LNCAP (cell line): ENCODE measurements around the gene AFAP1.

Source experiments
- TF ChIP-seq, protein P1 (sequence below): fragments of 450-650 bp; IDR thresholded peaks from 2 replicates; pipeline ENCODE4 v1.5.1; 2017; ENCODE audit warnings: mild to moderate bottlenecking

AFAP1 gene

DNA sequence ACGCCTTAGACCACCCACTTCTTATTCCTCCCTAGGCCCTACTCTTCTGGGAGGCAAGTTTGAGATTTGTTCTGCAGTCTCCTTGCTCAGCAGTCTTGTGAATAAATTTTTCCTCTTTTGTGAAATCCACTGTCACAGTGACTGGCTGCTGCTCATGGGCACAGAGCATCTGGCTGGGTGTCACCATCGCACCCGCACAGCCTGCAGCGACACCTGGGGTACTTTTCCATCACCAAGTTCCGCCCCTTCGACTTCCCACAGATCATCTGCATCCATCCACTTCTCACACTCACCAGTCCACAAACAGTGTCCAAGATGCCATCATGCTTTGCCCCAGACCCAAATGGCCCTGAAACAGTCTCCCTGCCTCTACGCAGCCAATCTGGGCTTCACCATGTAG is 36.4 kb upstream of the AFAP1 start:
- TF ChIP-seq, protein P1, sequence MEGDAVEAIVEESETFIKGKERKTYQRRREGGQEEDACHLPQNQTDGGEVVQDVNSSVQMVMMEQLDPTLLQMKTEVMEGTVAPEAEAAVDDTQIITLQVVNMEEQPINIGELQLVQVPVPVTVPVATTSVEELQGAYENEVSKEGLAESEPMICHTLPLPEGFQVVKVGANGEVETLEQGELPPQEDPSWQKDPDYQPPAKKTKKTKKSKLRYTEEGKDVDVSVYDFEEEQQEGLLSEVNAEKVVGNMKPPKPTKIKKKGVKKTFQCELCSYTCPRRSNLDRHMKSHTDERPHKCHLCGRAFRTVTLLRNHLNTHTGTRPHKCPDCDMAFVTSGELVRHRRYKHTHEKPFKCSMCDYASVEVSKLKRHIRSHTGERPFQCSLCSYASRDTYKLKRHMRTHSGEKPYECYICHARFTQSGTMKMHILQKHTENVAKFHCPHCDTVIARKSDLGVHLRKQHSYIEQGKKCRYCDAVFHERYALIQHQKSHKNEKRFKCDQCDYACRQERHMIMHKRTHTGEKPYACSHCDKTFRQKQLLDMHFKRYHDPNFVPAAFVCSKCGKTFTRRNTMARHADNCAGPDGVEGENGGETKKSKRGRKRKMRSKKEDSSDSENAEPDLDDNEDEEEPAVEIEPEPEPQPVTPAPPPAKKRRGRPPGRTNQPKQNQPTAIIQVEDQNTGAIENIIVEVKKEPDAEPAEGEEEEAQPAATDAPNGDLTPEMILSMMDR, result no peak

DNA sequence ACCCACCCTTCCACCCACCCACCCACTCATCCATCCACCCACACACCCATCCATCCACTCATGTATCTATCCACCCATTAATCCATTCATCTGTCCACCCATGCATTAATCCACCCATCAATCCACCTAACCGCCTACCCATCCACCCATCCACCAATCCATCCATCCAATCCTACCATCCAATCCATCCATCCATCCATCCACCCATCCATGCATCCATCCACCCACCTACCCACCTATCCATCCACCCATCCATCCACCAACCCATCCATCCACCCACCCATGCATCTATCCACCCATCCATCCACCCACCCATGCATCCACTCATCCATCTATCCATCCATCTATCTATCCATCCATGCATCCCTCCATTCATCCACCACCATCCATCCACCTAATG is 34.8 kb upstream of the AFAP1 start:
- TF ChIP-seq, protein P1, result no peak

DNA sequence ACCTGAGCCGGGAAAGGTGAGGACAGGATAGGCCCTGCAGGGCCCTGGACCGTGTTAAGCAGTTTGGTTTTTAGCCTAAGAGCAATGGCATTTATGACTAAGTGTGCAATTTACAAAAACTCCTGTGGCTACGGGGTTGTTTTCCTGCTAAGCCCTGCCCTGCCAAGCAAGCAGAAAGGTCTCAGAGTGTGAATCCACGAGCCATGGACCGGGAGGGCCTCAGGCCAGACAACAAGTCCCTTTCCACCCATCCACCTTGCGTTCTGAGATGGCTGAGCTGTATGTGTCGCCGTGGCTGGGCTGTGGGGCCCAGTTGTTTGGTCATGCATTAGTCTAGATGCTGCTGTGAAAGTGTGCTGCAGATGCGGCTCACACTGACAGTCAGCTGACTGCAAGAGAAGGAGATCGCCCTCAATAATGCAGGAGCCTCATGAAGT is 33.9 kb upstream of the AFAP1 start:
- TF ChIP-seq, protein P1, result no peak

DNA sequence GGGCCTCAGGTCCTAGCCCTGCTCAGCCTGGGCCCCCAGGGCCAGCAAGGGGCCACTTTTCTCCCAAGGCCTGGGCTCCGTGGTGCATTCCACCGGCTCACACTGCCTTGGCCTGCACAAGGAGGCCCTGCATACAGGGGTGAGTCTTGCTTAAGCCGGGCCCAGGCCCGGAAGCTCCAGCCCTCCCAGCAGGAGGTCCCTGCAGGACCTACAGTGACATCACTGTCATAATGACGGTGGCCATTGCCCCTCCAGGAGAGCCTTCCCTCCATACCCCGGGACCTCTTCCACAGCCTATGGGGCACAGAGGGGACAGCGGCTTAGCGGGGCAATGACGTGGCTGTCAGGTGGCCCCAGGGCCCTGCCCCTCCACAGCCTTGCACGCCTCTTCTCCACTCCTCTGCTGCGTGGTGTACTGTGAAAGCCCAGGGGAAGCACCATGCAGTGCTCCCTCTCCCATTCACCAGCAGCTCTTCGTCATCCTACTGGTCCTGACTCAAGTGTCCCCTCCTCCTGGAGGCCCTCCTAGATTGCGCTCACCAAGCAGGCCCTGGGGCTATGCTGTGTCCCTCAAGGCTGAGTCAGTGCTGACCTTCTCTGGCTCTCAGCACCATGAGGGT is 32.3 kb upstream of the AFAP1 start:
- TF ChIP-seq, protein P1, result no peak

DNA sequence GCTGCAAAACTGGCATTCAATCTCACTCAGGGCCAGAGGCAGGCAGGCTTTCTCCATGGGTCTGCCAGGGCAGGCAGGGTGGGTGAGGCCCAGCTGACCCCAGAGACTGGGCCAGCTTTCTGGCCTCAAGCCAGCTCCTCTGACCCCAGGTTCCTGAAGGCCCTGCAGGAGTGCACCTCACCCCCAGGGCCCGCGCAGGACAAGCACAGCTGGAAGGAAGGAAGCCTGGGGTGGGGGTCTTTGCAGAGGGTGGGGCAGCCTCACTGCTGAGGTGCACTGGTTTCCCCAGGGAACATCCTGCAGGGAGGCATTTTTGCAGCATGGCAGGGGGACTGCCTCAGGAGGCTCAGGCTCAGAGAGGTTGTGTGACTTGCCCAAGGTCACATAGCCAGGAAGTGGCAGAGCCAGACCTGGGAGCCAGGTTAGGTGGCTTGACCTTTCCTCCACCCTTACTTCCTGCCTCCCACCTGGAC is 31.5 kb upstream of the AFAP1 start:
- TF ChIP-seq, protein P1, result no peak

DNA sequence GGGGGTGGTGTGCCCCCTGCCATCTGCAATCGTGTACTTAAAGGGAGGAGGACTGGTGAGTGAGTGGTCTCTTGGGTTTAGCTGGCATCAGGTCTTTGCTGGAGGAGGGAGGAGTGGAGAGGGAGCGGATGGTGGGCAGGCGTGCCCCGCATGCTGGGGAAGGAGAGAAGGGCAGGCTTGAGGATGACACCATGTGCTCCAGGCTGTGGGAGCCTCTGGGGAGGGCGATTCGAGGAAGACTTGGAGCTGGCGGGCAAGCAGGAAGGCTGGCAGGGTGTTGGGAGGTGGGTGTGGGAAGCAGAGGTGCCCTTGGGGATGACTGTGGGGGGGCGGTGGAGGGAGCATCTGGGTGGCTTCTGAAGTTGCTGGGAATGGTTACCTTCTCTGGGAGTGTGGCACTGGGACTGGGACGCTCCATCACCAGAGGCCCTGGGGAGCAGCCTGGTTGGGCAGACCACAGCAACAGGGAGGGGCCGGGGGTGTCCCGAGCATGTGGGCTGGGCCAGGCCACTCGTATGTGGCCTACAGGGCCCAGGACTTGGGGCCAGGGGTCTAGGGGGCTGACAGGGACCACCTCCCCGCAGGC is 30.8 kb upstream of the AFAP1 start:
- TF ChIP-seq, protein P1, result no peak

DNA sequence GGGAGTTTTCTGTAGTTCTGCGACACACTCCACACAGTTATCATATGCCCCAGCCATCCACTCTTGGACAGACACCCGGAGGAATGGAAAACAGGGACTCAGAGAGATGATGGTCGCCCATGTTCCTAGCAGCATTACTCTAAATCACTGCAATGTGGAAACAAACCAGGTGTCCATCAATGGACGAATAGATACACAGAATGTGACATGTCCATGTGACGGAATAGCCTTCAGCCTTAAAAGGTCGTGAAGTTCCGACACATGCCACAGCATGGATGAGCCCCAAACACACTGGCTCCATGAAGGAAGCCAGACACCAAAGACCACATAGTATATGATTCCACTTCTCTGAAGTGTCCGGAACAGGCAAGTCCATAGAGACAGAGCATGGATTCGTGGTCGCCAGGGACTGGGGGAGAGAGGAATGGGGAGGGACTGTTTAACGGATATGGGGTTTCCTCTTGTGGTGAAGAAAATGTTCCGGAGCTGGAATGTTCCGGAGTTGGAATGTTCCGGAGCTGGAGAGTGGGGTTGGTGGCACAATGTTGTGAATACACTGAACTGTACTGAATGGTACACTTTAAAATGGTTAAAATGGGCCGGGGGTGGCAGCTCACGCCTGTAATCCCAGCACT is 28.7 kb upstream of the AFAP1 start:
- TF ChIP-seq, protein P1, result no peak
